Skin epidermis (tissue), 12 donors: ENCODE results near the gene TSC2.
"Not testable (repeated sequence)": the region's sequence is repeated elsewhere in the genome, so short reads cannot be mapped to it uniquely, and the experiment has no call there.

Experiments used
- H3K27ac ChIP-seq, 21 experiments: fragments of 200-600 bp; sonication (generic) in 11 of 21; one replicate each; pipeline ENCODE4 v1.5.0; 2020; ENCODE audit warnings: mild to moderate bottlenecking in 3 of 21, inconsistent platforms in 2 of 21, moderate library complexity in 2 of 21
- H3K4me3 ChIP-seq, 7 experiments: fragments of 200-600 bp; sonication (generic) in 2 of 7; one replicate each; pipeline ENCODE4 v1.5.0; 2020; ENCODE audit warnings: inconsistent platforms in 2 of 7, mild to moderate bottlenecking in 2 of 7, moderate library complexity in 1 of 7

Gene TSC2

GRCh38 chr16:2091547-2092255 lies 43.9 kb downstream of the TSC2 start:
- Histone ChIP-seq H3K4me3 (no peak overlapping the region), H3K27ac (peak overlapping the region in 2 of 21 experiments; percentile 3 to 49)

- no peak overlapping the region for H3K4me3 ChIP-seq
- no peak overlapping the region for H3K27ac ChIP-seq
These were observed 44.5 kb downstream of the TSC2 start for GRCh38 chr16:2092256-2092620.

- no peak overlapping the region for H3K27ac ChIP-seq
- H3K4me3 ChIP-seq, result no peak overlapping the region
These were observed 45.1 kb downstream of the TSC2 start for GRCh38 chr16:2092866-2093265.

DNA sequence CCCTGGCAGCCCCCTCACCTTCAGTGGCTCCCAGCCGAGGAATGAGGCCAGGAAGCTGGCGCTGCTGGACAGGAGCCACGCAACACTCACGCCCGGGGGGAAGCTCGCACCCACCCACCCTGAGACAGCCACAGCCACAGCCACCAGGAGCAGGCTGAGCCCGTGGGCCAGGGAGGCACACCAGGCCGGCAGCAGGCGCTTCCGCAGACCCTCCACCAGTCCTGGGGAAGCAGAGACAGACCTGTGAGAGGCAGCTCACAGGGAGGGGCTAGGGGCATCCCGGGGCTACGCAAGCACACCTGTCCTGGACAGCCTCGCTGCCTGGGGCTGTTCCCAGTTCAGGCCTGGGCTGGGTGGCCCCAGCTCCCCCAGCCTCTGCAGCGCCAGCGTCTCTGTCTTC lies 46.0 kb downstream of the TSC2 start:
- Histone ChIP-seq H3K4me3 (no peak overlapping the region), H3K27ac (no peak overlapping the region)

- H3K27ac ChIP-seq, result no peak overlapping the region
- no peak overlapping the region for H3K4me3 ChIP-seq
These were observed 47.6 kb downstream of the TSC2 start for GRCh38 chr16:2095315-2095853.

DNA sequence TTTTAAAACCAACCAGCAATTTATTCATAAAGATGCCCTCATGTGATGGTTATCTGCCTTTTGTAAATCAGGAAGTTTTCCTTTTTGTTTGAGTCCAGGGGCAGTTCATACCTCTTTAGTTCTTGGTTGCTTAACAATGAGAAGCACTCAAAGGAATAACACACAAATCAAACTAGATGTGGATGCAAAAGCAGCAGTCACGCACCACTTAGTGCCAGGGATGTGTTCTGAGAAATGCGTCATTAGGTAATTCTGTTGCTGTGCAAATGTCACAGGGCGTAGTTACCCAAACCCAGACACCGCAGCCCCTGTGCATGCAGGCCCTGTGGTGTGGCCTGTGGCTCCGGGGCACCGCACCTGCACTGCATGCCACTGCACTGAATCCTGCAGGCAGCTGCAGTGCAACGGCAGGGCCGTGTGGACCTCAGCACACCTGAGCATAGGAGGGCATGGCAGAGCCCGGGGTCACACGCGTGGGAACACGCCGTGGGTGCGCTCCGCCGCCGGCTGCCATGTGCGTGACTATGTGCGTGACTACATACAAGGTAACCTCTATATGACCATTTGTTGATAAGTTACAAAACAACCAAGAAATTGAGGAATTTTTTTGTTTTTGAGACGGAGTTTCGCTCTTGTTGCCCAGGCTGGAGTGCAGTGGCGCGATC lies 48.3 kb downstream of the TSC2 start:
- Histone ChIP-seq H3K4me3 (no peak overlapping the region), H3K27ac (no peak overlapping the region)

- Histone ChIP-seq H3K27ac (no peak overlapping the region), H3K4me3 (no peak overlapping the region)
These were observed 49.2 kb downstream of the TSC2 start for GRCh38 chr16:2096853-2097595.

DNA sequence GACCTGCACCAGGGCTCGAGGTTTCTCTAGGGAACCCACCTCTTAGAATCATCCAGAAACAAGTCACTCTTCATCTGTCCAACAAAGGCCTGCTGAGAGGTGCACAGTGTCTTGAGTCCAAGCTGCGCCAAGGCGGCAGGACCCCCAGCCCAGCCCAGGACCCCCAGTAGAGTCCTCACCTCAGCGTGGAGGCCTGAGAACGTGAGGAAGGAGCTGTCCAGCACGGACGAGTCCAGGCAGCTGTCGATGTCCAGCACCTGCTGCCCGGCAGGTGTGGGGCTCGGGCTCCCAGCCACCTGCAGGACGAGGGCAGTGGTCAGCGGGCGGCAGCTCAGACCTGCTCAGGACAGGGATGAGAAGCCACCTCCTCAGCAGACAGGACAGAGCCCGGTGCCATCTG lies 49.9 kb downstream of the TSC2 start:
- H3K27ac ChIP-seq, H3K4me3 ChIP-seq: not testable (repeated sequence)

DNA sequence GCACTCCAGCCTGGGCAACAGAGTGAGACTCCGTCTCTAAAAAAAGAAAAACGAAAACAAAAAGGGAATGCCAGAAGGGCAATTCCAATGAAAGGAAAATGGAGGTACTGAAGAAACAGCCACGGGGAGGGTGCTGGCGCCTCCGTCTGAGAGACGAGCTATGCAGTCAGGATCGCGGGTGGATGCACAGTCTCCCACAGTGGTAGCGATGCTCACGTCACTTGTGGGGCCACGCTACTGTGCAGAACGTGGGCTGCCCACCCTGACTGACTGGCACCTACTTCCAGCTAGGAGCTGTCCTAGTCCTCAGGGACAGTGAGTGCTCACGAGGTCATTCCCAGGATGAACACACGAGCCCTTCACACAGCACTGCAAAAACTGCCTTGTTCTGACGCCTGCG lies 53.8 kb downstream of the TSC2 start:
- H3K27ac ChIP-seq, H3K4me3 ChIP-seq: not testable (repeated sequence)

DNA sequence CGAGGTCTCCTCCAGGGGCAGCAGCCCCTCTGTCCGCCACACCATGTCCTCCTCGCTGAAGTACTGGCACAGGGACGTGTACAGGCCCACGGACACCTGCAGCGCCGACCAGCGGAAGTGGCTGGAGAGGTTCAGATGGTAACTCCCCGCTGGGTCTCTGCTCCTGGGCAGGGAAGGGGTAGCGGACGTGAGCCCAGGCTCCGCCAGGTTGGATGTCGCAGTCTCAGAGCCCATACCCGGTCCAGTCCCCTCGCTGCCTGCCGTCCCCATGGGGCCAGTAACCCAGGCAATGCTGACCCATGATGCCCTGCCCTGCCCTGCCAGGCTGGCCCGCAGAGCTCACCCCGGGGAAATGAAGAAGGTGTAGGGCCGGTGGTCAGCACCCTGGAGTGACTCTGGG lies 54.7 kb downstream of the TSC2 start:
- no peak overlapping the region for H3K4me3 ChIP-seq
- H3K27ac ChIP-seq, result no peak overlapping the region

GRCh38 chr16:2104464-2104863 lies 56.7 kb downstream of the TSC2 start:
- not testable (repeated sequence) for H3K4me3 ChIP-seq, H3K27ac ChIP-seq

GRCh38 chr16:2105291-2105690 lies 57.5 kb downstream of the TSC2 start:
- not testable (repeated sequence) for H3K27ac ChIP-seq, H3K4me3 ChIP-seq

GRCh38 chr16:2105769-2106168 lies 58.0 kb downstream of the TSC2 start:
- H3K4me3 ChIP-seq, H3K27ac ChIP-seq: not testable (repeated sequence)

DNA sequence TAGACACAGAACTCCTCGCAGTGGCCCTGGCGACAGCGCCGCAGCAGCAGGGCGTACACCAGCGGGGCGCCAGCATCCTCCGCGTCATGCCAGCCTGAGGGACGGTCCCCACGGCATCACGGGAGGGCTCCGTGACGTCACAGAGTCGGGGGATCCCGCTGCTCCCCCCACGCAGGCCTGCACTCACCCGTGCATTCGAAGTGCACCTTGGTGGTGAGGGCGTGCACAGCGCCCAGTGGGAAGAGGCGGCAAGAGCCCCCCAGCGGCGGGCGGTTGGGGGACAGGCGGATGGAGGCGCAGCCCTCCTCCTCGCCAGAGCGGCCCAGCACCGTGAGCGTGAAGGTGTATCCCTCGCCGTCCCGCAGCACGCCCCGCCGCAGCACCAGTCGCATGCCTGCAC lies 58.4 kb downstream of the TSC2 start:
- H3K27ac ChIP-seq, H3K4me3 ChIP-seq: not testable (repeated sequence)

DNA sequence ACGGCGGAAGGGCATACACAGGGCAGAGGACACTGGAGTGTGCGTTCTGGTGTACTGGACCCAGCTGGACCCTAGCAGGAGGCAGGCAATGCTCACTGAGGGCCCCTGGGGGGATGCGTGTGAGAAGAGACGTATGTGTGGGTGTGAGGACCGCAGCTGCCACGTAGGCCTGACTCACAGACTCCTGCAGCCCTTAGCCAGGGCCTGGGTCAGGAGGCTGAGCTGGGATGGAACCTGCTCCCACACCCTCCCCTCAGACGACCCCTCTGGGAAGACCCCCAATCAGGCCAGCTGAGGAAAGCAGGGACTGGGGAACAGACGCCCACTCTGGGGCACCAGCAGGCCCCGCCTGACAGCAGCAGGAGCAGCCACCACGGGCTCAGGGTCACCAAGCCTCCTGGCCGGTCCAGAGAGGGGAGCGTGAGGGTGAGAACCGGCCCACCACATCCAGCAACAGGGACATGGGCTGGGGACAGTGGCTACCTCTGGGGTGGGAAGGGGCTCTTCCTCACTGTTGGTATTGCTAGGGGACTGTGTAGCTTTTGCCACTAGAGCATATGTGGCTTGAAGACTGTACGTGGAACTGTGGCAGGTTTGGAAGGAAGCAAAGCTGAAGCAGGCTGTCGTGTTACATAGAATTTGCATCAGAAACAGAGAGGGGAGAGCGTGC lies 59.5 kb downstream of the TSC2 start:
- H3K27ac ChIP-seq, result not testable (repeated sequence)

DNA sequence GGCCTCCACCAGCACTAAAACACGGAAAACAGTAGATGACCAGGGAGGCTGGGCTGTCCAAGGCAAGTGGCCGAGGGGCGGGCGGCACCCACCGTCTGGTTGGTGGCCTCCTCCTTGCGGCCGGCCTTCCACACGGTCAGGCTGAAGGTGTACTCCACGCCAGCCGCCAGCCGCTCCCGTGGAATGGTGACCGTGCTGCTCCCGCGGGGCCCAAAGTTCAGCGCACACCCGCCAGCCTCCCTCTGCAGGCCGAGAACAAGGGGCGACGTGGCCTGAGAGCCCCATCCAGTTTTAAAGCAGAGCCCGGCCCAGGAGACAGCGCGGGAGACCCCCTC lies 60.0 kb downstream of the TSC2 start:
- H3K4me3 ChIP-seq, H3K27ac ChIP-seq: not testable (repeated sequence)

More for the DNA sequence above, 59.5 kb downstream of the TSC2 start:
- not testable (repeated sequence) for H3K4me3 ChIP-seq

- not testable (repeated sequence) for H3K4me3 ChIP-seq, H3K27ac ChIP-seq
These were observed 60.9 kb downstream of the TSC2 start for GRCh38 chr16:2108446-2109270.

GRCh38 chr16:2109271-2109580 lies 61.4 kb downstream of the TSC2 start:
- H3K4me3 ChIP-seq, H3K27ac ChIP-seq: not testable (repeated sequence)

- H3K4me3 ChIP-seq, result not testable (repeated sequence)
These were observed 62.1 kb downstream of the TSC2 start for GRCh38 chr16:2109872-2110271.

More at GRCh38 chr16:2109872-2110271, 62.1 kb downstream of the TSC2 start:
- not testable (repeated sequence) for H3K27ac ChIP-seq
